ENCODE measurements around the gene ALDOB.

- TF ChIP-seq CTCF (IDR thresholded peaks at IDR 0.05; ENCODE audit: low read depth, low read length, poor library complexity, severe bottlenecking): no peak
- no peak for TF ChIP-seq EZH2phosphoT487 (IDR thresholded peaks at IDR 0.05; ENCODE audit: borderline replicate concordance, low read length)
Measured at GRCh38 chr9:101394687-101395086, 40.9 kb downstream of the ALDOB start.
